ENCODE measurements around the gene LYPD1. TPM values are rescaled to one million over a fixed set of nuclear protein-coding genes. Genes with fewer than 3 reads are reported as not detected.

LYPD1 gene
- total and polyA plus RNA-seq, 2 experiments from 2014 or later, result 1.5 to 4.2 TPM

DNA sequence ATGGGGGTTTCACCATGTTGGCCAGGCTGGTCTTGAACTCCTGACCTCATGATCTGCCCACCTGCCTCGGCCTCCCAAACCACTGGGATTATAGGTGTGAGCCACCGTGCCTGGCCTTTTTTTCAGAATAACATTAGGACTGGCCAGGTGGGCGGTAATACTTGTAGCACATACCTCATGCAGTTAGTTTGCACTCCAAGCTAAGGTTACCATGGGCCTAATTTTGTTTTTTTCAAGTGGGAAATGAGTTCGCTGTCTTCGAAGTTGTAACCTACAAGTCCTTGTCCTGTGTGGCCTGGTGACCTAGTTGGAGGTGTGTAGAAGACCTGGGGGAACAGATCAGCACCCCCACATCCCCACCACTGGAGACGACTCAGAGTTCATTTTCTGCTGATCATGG, 74.8 kb downstream of the LYPD1 start (continued):
- TF ChIP-seq, protein P1, sequence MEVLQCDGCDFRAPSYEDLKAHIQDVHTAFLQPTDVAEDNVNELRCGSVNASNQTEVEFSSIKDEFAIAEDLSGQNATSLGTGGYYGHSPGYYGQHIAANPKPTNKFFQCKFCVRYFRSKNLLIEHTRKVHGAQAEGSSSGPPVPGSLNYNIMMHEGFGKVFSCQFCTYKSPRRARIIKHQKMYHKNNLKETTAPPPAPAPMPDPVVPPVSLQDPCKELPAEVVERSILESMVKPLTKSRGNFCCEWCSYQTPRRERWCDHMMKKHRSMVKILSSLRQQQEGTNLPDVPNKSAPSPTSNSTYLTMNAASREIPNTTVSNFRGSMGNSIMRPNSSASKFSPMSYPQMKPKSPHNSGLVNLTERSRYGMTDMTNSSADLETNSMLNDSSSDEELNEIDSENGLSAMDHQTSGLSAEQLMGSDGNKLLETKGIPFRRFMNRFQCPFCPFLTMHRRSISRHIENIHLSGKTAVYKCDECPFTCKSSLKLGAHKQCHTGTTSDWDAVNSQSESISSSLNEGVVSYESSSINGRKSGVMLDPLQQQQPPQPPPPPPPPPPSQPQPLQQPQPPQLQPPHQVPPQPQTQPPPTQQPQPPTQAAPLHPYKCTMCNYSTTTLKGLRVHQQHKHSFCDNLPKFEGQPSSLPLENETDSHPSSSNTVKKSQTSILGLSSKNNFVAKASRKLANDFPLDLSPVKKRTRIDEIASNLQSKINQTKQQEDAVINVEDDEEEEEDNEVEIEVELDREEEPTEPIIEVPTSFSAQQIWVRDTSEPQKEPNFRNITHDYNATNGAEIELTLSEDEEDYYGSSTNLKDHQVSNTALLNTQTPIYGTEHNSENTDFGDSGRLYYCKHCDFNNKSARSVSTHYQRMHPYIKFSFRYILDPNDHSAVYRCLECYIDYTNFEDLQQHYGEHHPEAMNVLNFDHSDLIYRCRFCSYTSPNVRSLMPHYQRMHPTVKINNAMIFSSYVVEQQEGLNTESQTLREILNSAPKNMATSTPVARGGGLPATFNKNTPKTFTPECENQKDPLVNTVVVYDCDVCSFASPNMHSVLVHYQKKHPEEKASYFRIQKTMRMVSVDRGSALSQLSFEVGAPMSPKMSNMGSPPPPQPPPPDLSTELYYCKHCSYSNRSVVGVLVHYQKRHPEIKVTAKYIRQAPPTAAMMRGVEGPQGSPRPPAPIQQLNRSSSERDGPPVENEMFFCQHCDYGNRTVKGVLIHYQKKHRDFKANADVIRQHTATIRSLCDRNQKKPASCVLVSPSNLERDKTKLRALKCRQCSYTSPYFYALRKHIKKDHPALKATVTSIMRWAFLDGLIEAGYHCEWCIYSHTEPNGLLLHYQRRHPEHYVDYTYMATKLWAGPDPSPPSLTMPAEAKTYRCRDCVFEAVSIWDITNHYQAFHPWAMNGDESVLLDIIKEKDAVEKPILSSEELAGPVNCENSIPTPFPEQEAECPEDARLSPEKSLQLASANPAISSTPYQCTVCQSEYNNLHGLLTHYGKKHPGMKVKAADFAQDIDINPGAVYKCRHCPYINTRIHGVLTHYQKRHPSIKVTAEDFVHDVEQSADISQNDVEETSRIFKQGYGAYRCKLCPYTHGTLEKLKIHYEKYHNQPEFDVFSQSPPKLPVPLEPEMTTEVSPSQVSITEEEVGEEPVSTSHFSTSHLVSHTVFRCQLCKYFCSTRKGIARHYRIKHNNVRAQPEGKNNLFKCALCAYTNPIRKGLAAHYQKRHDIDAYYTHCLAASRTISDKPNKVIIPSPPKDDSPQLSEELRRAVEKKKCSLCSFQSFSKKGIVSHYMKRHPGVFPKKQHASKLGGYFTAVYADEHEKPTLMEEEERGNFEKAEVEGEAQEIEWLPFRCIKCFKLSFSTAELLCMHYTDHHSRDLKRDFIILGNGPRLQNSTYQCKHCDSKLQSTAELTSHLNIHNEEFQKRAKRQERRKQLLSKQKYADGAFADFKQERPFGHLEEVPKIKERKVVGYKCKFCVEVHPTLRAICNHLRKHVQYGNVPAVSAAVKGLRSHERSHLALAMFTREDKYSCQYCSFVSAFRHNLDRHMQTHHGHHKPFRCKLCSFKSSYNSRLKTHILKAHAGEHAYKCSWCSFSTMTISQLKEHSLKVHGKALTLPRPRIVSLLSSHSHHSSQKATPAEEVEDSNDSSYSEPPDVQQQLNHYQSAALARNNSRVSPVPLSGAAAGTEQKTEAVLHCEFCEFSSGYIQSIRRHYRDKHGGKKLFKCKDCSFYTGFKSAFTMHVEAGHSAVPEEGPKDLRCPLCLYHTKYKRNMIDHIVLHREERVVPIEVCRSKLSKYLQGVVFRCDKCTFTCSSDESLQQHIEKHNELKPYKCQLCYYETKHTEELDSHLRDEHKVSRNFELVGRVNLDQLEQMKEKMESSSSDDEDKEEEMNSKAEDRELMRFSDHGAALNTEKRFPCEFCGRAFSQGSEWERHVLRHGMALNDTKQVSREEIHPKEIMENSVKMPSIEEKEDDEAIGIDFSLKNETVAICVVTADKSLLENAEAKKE (CRISPR knock-in tag; IDR thresholded peaks at IDR 0.05), result no peak
- no peak for TF ChIP-seq ZNF114 (CRISPR knock-in tag; IDR thresholded peaks at IDR 0.05)
